Breast epithelium (tissue), 4 donors: ENCODE measurements around the gene MDFI. TPM values are rescaled to one million over a fixed set of nuclear protein-coding genes. Genes with fewer than 3 reads are reported as not detected.

Experiments used
- DNase-seq, 2 donors: peaks; one replicate each; pipeline ENCODE4 v3.0.0-alpha.2; 2019; ENCODE audit warnings: low spot score in 2 of 2
- H3K27ac ChIP-seq, 2 donors: fragments of 200-600 bp; sonication (generic) in 1 of 2; one replicate each; pipeline ENCODE4 v1.5.1; 2016 to 2019; ENCODE audit warnings: mild to moderate bottlenecking in 1 of 2
- H3K27me3 ChIP-seq, 2 donors: fragments of 200-600 bp; sonication (generic) in 1 of 2; one replicate each; pipeline versions ENCODE4 v1.5.1 to v1.6.0; 2017 to 2019; ENCODE audit warnings: control low read depth in 1 of 2, mild to moderate bottlenecking in 1 of 2
- H3K36me3 ChIP-seq: fragments of 200-600 bp; one replicate; pipeline ENCODE4 v1.5.1; 2019
- H3K4me1 ChIP-seq, 2 donors: fragments of 200-600 bp; sonication (generic); one replicate each; pipeline ENCODE4 v1.5.1; 2016 to 2019; ENCODE audit warnings: control low read depth in 1 of 2
- H3K4me3 ChIP-seq, 3 donors: fragments of 200-600 bp; sonication (generic); 1 replicate in 2 of 3; 2 replicates in 1 of 3; pipeline ENCODE4 v1.5.1; 2016 to 2019; ENCODE audit warnings: mild to moderate bottlenecking in 3 of 3, moderate library complexity in 2 of 3
- H3K9me3 ChIP-seq, 2 donors: fragments of 200-600 bp; sonication (generic) in 1 of 2; one replicate each; pipeline ENCODE4 v1.5.1; 2016 to 2019; ENCODE audit warnings: control low read depth in 1 of 2
- POLR2A ChIP-seq: fragments of 450-650 bp; IDR thresholded peaks from one replicate; pipeline ENCODE4 v1.6.1; 2016; ENCODE audit warnings: antibody characterized with exemption, mild to moderate bottlenecking, moderate library complexity
- POLR2AphosphoS5 ChIP-seq, 3 donors: sonication (generic); formaldehyde crosslinking; IDR thresholded peaks; one replicate each; pipeline ENCODE4 v1.6.1; 2017; ENCODE audit warnings: antibody characterized with exemption in 3 of 3
- intact Hi-C: fragments of 100-400 bp; cut with DNase I; formaldehyde crosslinking; loops from one replicate; pipeline ENCODE4 v1.15.1; 2023; ENCODE audit warnings: low total_unique reads
- total RNA-seq, 3 donors: library from RNA; depleted of rRNA; stranded (reverse); fragments of >200 nt; gene quantifications; one replicate each; pipeline ENCODE4 v1.1.0, GENCODE V29; 2016
- TF ChIP-seq, protein P1 (sequence below), 3 donors: fragments of 450-650 bp; IDR thresholded peaks; one replicate each; pipeline ENCODE4 v1.5.1; 2016 to 2017; ENCODE audit warnings: antibody characterized with exemption in 3 of 3, mild to moderate bottlenecking in 3 of 3, moderate library complexity in 3 of 3

Gene MDFI
- total RNA-seq, 3 donors from 2014 or later, result 26.7 to 75.8 (median 36.1) TPM

DNA sequence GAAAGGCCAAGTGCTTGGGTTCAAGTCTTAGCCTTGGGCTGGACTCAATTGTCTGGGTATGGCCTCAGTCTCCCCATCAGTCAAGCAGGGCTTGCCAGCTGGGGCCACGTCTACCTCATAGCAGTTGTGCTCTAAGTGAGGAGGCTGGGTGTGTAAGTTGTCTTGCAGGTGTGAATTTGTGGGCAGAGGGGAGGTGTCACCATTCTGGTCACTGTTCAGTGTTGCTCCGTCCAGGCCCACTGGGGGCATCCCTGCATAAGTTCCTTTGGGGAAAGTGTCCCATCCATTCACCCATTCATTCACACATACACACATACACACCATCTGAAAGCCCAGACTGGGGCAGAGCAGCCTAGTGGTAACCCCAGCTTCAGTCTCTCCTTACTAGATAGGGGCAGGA, 60.8 kb downstream of the MDFI start:
- TF ChIP-seq POLR2A, result no peak
- TF ChIP-seq, protein P1, sequence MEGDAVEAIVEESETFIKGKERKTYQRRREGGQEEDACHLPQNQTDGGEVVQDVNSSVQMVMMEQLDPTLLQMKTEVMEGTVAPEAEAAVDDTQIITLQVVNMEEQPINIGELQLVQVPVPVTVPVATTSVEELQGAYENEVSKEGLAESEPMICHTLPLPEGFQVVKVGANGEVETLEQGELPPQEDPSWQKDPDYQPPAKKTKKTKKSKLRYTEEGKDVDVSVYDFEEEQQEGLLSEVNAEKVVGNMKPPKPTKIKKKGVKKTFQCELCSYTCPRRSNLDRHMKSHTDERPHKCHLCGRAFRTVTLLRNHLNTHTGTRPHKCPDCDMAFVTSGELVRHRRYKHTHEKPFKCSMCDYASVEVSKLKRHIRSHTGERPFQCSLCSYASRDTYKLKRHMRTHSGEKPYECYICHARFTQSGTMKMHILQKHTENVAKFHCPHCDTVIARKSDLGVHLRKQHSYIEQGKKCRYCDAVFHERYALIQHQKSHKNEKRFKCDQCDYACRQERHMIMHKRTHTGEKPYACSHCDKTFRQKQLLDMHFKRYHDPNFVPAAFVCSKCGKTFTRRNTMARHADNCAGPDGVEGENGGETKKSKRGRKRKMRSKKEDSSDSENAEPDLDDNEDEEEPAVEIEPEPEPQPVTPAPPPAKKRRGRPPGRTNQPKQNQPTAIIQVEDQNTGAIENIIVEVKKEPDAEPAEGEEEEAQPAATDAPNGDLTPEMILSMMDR (IDR thresholded peaks at IDR 0.05), result no peak
- no peak for TF ChIP-seq POLR2AphosphoS5 (IDR thresholded peaks at IDR 0.05)
- no peak for DNase-seq
- H3K27me3 ChIP-seq, result no peaks in the 10 kb centered on the region
- no peak overlapping the region for H3K4me3 ChIP-seq
- peaks cover 0 to 6% of the 10 kb centered on the region in 2 donors for H3K4me1 ChIP-seq
- no peaks in the 10 kb centered on the region for H3K9me3 ChIP-seq
- no peaks in the 10 kb centered on the region for H3K36me3 ChIP-seq
- peak overlapping the region; percentile 71 to 76 for H3K27ac ChIP-seq
- intact Hi-C loops, result no loop called here

DNA sequence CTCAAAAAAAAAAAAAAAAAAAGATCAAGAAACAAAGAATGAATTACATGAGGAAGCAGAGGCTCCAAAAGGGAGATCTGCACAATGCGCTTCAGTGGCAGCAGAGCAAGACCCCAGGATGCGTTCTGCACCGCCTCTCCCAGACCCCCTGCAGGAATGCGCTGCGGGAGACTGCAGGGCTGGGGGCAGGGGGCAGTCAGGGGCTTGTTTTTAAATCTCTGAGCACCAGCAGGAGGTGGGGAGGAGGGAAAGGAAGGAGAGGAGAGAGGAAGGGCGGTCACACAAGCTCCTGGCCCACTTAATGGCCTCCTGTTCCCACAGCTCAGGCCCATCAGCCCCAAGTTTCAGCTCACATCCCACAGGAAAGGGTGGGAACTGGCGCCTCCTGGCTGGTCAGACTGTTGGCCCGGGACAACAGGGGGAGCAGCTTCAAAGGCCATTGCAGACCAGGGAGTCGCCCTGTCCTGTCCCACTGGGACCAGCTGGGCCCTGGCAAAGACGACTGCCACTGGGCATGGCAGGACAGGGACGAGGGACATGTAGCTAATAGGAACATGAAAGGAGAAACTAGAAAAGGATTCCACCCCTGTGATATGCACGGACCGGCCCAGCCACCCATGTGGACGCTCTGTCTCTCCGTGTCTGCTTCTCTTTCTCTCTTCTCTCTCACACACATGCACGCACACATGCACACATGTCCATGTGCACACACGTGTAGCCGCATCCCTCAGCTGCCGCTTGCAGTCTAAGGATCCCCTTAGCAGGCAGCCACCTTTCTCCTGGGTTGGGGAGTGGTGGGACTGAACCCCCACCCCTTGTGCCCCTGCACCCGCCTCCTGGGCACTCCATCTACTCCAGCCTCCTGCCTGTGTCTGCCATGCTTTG, 62.4 kb downstream of the MDFI start:
- Histone ChIP-seq H3K36me3 (no peaks in the 10 kb centered on the region), H3K27ac (no peak overlapping the region), H3K9me3 (no peaks in the 10 kb centered on the region), H3K4me3 (no peak overlapping the region), H3K27me3 (no peaks in the 10 kb centered on the region), H3K4me1 (peaks cover 4 to 10% of the 10 kb centered on the region in 2 donors)
- no peak for DNase-seq
- no peak for TF ChIP-seq POLR2A
- TF ChIP-seq POLR2AphosphoS5 (IDR thresholded peaks at IDR 0.05), result no peak
- TF ChIP-seq, protein P1 (IDR thresholded peaks at IDR 0.05), result no peak
- intact Hi-C loops, result no loop called here

DNA sequence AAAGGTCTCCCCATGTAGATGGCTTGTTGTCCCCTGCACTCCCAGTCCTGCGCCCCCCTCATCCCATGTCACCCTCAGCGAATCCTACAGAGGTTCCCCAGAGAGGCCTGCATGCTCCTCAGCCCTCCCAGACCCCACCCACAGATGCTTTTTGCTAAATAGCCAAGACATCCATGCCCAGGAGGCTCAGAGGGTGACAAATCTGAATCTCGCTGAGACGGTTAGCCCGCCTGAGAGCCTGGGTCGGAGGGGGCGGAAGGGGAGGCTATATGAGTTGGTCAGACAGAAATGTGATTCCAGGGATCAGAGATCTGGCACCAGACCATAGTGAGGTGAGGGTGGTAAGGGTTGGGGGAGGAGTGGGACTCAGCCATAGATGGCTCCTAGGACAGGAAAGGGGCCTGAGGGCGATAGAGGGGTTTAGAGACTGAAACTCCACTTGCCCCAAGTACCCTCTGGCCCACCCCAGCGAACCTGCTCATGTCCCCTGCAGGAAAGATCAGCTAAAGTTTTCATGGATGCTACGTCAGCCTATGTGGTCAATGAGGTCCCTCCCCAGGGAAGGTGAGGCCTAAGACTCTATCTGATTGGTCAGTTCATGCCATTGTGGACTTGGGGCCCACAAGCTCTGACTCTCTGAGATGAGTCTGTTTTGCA, 63.9 kb downstream of the MDFI start:
- H3K4me1 ChIP-seq, result peaks cover 15 to 19% of the 10 kb centered on the region in 2 donors
- no peak overlapping the region for H3K27ac ChIP-seq
- TF ChIP-seq, protein P1 (IDR thresholded peaks at IDR 0.05), result no peak
- TF ChIP-seq POLR2A, result no peak
- TF ChIP-seq POLR2AphosphoS5 (IDR thresholded peaks at IDR 0.05), result no peak
- no peak overlapping the region for H3K4me3 ChIP-seq
- no peaks in the 10 kb centered on the region for H3K36me3 ChIP-seq
- intact Hi-C loops, result no loop called here
- no peaks in the 10 kb centered on the region for H3K9me3 ChIP-seq
- DNase-seq, result no peak
- H3K27me3 ChIP-seq, result no peaks in the 10 kb centered on the region

DNA sequence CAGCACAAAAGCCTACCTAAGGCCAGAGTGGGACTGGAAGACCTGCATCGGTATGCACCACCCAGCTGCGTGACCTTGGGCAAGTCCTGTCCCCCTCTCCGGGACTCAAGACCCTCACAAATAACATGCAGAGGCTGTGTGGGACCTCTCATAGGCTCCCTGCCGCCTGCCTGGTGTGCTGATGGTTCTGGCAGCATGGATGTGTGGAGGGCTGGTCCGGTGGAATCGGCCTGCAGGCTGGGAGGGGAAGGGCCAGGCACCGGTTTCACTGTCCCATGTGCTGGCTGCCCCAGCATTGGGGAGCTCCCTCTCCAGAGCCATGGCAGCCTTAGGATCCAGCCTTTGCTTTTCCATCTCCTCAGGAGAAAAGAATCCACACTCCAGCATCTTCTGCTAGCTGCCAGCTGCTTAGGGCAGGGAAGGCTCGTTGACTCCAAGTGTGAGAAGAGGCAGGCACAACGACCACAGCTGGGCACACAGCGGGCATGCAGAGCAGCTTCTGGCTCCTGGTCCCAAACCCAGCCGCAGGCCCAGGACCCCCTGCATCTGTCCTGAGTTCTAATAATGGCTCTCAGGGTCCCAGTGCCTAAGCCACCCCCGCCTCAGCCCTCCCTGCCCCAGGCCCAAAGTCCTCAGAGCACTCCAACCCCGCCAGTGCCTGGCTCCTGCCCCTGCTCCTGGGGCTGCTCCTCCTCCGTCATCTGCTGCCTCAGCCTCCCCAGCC, 64.7 kb downstream of the MDFI start:
- no peaks in the 10 kb centered on the region for H3K36me3 ChIP-seq

More for the DNA sequence above, 64.7 kb downstream of the MDFI start:
- Histone ChIP-seq H3K4me1 (peaks cover 20 to 23% of the 10 kb centered on the region in 2 donors), H3K27me3 (no peaks in the 10 kb centered on the region), H3K4me3 (no peak overlapping the region), H3K27ac (no peak overlapping the region), H3K9me3 (no peaks in the 10 kb centered on the region)
- DNase-seq, result no peak
- intact Hi-C loops, result no loop called here
- TF ChIP-seq POLR2AphosphoS5 (IDR thresholded peaks at IDR 0.05), result no peak
- no peak for TF ChIP-seq POLR2A
- TF ChIP-seq, protein P1 (IDR thresholded peaks at IDR 0.05), result no peak

Other genes starting within 250 kb of the MDFI start
- 10 to 100 TPM in 1 of 3 donors, 1 to 10 TPM in 2; 5.1 to 11.0 (median 5.6) TPM for gene FOXP4, start 92.1 kb upstream of the MDFI start, total RNA-seq
- 10 to 100 TPM; 15.7 to 20.6 (median 18.4) TPM for gene TFEB, start 97.1 kb downstream of the MDFI start, total RNA-seq
- gene PGC, start 108.9 kb downstream of the MDFI start, total RNA-seq, result 1 to 10 TPM in 1 of 3 donors, not detected in 2; 3.2 TPM
- 1 to 10 TPM; 3.5 to 4.3 (median 3.8) TPM for gene FRS3, start 141.4 kb downstream of the MDFI start, total RNA-seq
- gene PRICKLE4, start 142.3 kb downstream of the MDFI start, total RNA-seq, result 1 to 10 TPM in 2 of 3 donors, under 1 TPM in 1; 0.80 to 5.3 (median 3.3) TPM
- 100 to 1,000 TPM; 108 to 127 (median 117) TPM for gene TOMM6, start 149.2 kb downstream of the MDFI start, total RNA-seq